ENCODE results near the gene DENND1A. TPM values are rescaled to one million over a fixed set of nuclear protein-coding genes. Genes with fewer than 3 reads are reported as not detected.

Gene DENND1A
- total and polyA plus RNA-seq, 4 donors, result 7.9 to 22.0 (median 13.9) TPM

DNA sequence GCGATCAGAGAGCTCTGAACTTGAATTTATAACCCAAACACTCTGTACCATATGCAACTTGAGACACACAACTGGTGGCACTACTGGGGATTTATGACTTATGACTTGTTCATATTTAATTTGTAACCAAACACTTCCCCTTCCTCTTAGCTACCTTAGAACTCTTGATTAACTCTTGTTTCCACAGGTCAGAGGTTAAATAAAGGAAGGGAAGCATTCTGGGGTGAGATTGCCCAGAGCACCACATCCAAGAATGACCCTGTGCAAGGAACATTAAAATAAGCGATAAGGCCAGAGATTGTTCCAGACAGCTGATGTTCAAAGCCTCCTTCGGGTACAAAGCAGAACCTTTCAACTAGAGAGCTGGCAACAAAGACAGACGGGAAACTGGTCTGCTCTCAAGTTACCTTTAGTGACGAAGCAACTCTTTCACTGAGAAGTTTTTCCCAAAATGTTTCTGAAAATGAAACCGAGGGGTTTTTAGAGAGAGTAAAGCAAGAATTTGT is 242.6 kb downstream of the DENND1A start:
- DNase-seq (ENCODE audit: low spot score), result no peak
- no peaks in the 10 kb centered on the region for H3K4me1 ChIP-seq (ENCODE audit: control insufficient read depth in 4 of 4, insufficient read depth in 4 of 4, low read length in 3 of 4)

DNA sequence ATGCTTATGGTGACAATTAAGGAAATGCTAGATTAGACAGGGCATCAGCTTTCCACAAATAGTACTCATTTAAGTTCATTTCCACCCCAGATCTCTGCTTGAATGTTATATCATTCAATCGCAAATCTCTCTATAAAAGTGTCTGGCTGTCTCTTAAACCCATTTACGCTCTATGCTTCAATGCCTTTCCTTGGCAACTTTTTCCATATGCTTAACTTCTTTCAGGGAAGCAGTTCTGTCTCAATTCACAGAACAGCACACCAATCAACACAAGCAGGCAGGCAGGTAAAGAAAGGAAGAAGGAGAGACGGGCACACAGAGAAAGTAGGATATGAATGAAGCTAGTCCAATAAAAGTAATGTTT is 243.1 kb downstream of the DENND1A start:
- Histone ChIP-seq H3K9ac (ENCODE audit: low read depth in 1 of 2, low read length in 2 of 2) (no peak overlapping the region), H3K4me3 (ENCODE audit: low read depth in 1 of 3, low read length in 3 of 3) (no peak overlapping the region), H3K9me3 (ENCODE audit: control insufficient read depth in 4 of 4, low read length in 3 of 4) (no peaks in the 10 kb centered on the region), H3K27me3 (ENCODE audit: control insufficient read depth in 4 of 4, insufficient read depth in 4 of 4, low read length in 3 of 4) (no peaks in the 10 kb centered on the region), H3K36me3 (ENCODE audit: control insufficient read depth in 4 of 4, insufficient read depth in 3 of 4, low read depth in 1 of 4, low read length in 3 of 4) (peaks cover 0 to 3% (median under 1%) of the 10 kb centered on the region in 4 donors), H3K27ac (ENCODE audit: low read depth in 1 of 2, low read length in 2 of 2) (no peak overlapping the region), H3K4me1 (ENCODE audit: control insufficient read depth in 4 of 4, insufficient read depth in 4 of 4, low read length in 3 of 4) (no peaks in the 10 kb centered on the region)
- DNase-seq (ENCODE audit: low spot score), result no peak
- WGBS, result 87% methylated on average over 3 of the region's 3 CpGs
- no peak for TF ChIP-seq FOXA2 (IDR thresholded peaks at IDR 0.05)
- TF ChIP-seq HNF4A (conservative IDR thresholded peaks at IDR 0.05), result no peak
- TF ChIP-seq EGR1 (IDR thresholded peaks at IDR 0.05; ENCODE audit: low read depth in 2 of 2), result no peak
- TF ChIP-seq RXRA (IDR thresholded peaks at IDR 0.05), result no peak
- TF ChIP-seq, protein P1, sequence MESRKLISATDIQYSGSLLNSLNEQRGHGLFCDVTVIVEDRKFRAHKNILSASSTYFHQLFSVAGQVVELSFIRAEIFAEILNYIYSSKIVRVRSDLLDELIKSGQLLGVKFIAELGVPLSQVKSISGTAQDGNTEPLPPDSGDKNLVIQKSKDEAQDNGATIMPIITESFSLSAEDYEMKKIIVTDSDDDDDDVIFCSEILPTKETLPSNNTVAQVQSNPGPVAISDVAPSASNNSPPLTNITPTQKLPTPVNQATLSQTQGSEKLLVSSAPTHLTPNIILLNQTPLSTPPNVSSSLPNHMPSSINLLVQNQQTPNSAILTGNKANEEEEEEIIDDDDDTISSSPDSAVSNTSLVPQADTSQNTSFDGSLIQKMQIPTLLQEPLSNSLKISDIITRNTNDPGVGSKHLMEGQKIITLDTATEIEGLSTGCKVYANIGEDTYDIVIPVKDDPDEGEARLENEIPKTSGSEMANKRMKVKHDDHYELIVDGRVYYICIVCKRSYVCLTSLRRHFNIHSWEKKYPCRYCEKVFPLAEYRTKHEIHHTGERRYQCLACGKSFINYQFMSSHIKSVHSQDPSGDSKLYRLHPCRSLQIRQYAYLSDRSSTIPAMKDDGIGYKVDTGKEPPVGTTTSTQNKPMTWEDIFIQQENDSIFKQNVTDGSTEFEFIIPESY (IDR thresholded peaks at IDR 0.05), result no peak
- TF ChIP-seq SP1 (IDR thresholded peaks at IDR 0.05), result no peak
- TF ChIP-seq, protein P2, sequence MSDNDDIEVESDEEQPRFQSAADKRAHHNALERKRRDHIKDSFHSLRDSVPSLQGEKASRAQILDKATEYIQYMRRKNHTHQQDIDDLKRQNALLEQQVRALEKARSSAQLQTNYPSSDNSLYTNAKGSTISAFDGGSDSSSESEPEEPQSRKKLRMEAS (IDR thresholded peaks at IDR 0.05), result no peak
- no peak for TF ChIP-seq NR2F2 (IDR thresholded peaks at IDR 0.05)
- no peak for TF ChIP-seq FOXA1 (IDR thresholded peaks at IDR 0.05)
- TF ChIP-seq, protein P3, sequence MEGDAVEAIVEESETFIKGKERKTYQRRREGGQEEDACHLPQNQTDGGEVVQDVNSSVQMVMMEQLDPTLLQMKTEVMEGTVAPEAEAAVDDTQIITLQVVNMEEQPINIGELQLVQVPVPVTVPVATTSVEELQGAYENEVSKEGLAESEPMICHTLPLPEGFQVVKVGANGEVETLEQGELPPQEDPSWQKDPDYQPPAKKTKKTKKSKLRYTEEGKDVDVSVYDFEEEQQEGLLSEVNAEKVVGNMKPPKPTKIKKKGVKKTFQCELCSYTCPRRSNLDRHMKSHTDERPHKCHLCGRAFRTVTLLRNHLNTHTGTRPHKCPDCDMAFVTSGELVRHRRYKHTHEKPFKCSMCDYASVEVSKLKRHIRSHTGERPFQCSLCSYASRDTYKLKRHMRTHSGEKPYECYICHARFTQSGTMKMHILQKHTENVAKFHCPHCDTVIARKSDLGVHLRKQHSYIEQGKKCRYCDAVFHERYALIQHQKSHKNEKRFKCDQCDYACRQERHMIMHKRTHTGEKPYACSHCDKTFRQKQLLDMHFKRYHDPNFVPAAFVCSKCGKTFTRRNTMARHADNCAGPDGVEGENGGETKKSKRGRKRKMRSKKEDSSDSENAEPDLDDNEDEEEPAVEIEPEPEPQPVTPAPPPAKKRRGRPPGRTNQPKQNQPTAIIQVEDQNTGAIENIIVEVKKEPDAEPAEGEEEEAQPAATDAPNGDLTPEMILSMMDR (IDR thresholded peaks at IDR 0.05; ENCODE audit: low read depth, low read length, missing input control), result no peak
- no peak for TF ChIP-seq JUND (IDR thresholded peaks at IDR 0.05)
- TF ChIP-seq, protein P4, sequence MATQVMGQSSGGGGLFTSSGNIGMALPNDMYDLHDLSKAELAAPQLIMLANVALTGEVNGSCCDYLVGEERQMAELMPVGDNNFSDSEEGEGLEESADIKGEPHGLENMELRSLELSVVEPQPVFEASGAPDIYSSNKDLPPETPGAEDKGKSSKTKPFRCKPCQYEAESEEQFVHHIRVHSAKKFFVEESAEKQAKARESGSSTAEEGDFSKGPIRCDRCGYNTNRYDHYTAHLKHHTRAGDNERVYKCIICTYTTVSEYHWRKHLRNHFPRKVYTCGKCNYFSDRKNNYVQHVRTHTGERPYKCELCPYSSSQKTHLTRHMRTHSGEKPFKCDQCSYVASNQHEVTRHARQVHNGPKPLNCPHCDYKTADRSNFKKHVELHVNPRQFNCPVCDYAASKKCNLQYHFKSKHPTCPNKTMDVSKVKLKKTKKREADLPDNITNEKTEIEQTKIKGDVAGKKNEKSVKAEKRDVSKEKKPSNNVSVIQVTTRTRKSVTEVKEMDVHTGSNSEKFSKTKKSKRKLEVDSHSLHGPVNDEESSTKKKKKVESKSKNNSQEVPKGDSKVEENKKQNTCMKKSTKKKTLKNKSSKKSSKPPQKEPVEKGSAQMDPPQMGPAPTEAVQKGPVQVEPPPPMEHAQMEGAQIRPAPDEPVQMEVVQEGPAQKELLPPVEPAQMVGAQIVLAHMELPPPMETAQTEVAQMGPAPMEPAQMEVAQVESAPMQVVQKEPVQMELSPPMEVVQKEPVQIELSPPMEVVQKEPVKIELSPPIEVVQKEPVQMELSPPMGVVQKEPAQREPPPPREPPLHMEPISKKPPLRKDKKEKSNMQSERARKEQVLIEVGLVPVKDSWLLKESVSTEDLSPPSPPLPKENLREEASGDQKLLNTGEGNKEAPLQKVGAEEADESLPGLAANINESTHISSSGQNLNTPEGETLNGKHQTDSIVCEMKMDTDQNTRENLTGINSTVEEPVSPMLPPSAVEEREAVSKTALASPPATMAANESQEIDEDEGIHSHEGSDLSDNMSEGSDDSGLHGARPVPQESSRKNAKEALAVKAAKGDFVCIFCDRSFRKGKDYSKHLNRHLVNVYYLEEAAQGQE (IDR thresholded peaks at IDR 0.05), result no peak
- TF ChIP-seq RAD21 (IDR thresholded peaks at IDR 0.05), result no peak
- TF ChIP-seq YY1 (IDR thresholded peaks at IDR 0.05), result no peak
- TF ChIP-seq GABPA (IDR thresholded peaks at IDR 0.05 in 1 of 2, conservative IDR thresholded peaks at IDR 0.05 in 1 of 2), result no peak
- TF ChIP-seq, protein P5, sequence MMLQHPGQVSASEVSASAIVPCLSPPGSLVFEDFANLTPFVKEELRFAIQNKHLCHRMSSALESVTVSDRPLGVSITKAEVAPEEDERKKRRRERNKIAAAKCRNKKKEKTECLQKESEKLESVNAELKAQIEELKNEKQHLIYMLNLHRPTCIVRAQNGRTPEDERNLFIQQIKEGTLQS (IDR thresholded peaks at IDR 0.05), result no peak
- TF ChIP-seq TAF1 (conservative IDR thresholded peaks at IDR 0.05), result no peak

More for the DNA sequence above, 242.6 kb downstream of the DENND1A start:
- no peak overlapping the region for H3K27ac ChIP-seq (ENCODE audit: low read depth in 1 of 2, low read length in 2 of 2)
- WGBS, result 71% methylated on average over 6 of the region's 6 CpGs
- H3K27me3 ChIP-seq (ENCODE audit: control insufficient read depth in 4 of 4, insufficient read depth in 4 of 4, low read length in 3 of 4), result no peaks in the 10 kb centered on the region
- no peaks in the 10 kb centered on the region for H3K9me3 ChIP-seq (ENCODE audit: control insufficient read depth in 4 of 4, low read length in 3 of 4)
- H3K4me3 ChIP-seq (ENCODE audit: low read depth in 1 of 3, low read length in 3 of 3), result no peak overlapping the region
- H3K36me3 ChIP-seq (ENCODE audit: control insufficient read depth in 4 of 4, insufficient read depth in 3 of 4, low read depth in 1 of 4, low read length in 3 of 4), result peaks cover 0 to 6% (median 2%) of the 10 kb centered on the region in 4 donors
- no peak overlapping the region for H3K9ac ChIP-seq (ENCODE audit: low read depth in 1 of 2, low read length in 2 of 2)
- TF ChIP-seq RAD21 (IDR thresholded peaks at IDR 0.05) (no peak), NR2F2 (IDR thresholded peaks at IDR 0.05) (peak; percentile 53)
- TF ChIP-seq, protein P4 (IDR thresholded peaks at IDR 0.05), result no peak
